ENCODE results near the gene CD99L2.
"Not testable (repeated sequence)": the region's sequence is repeated elsewhere in the genome, so short reads cannot be mapped to it uniquely, and the experiment has no call there.

The CD99L2 gene

DNA sequence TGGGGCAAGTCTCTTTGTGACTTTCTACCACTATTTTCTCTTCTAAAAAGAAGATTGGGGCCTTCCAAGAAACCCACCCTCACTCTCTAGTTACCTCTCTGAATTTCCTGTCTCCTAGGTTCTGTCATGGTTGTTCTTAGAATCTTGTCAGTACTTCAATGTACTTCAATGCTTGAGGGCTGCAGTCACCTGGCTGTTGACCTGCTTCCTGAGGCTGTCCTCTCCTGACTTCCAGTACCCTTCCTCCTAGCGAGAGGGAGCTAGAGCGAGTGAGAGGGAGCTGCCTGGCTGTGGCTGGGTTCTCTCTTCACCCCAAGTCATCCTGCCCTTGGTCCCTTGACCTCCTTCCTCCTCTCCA, 17.7 kb downstream of the CD99L2 start:
- H3K79me2 ChIP-seq: peaks cover 22% of the 10 kb centered on the region
- H3K27ac ChIP-seq: no peak overlapping the region
- H3K9ac ChIP-seq: no peak overlapping the region
- no peak overlapping the region for H3K4me3 ChIP-seq (ENCODE audit: low read depth, low read length)
- TF ChIP-seq, protein P1, sequence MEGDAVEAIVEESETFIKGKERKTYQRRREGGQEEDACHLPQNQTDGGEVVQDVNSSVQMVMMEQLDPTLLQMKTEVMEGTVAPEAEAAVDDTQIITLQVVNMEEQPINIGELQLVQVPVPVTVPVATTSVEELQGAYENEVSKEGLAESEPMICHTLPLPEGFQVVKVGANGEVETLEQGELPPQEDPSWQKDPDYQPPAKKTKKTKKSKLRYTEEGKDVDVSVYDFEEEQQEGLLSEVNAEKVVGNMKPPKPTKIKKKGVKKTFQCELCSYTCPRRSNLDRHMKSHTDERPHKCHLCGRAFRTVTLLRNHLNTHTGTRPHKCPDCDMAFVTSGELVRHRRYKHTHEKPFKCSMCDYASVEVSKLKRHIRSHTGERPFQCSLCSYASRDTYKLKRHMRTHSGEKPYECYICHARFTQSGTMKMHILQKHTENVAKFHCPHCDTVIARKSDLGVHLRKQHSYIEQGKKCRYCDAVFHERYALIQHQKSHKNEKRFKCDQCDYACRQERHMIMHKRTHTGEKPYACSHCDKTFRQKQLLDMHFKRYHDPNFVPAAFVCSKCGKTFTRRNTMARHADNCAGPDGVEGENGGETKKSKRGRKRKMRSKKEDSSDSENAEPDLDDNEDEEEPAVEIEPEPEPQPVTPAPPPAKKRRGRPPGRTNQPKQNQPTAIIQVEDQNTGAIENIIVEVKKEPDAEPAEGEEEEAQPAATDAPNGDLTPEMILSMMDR (IDR thresholded peaks at IDR 0.05): no peak
- no peaks in the 10 kb centered on the region for H3K4me1 ChIP-seq
- H3K36me3 ChIP-seq (ENCODE audit: control insufficient read depth, insufficient read depth, low read length): no peaks in the 10 kb centered on the region
- no peak overlapping the region for H2AFZ ChIP-seq
- no peaks in the 10 kb centered on the region for H3K9me3 ChIP-seq (ENCODE audit: control insufficient read depth, low read length)
- H3K27me3 ChIP-seq (ENCODE audit: control insufficient read depth, insufficient read depth, low read length): no peaks in the 10 kb centered on the region
- H3K4me2 ChIP-seq (ENCODE audit: low read length): no peak overlapping the region

DNA sequence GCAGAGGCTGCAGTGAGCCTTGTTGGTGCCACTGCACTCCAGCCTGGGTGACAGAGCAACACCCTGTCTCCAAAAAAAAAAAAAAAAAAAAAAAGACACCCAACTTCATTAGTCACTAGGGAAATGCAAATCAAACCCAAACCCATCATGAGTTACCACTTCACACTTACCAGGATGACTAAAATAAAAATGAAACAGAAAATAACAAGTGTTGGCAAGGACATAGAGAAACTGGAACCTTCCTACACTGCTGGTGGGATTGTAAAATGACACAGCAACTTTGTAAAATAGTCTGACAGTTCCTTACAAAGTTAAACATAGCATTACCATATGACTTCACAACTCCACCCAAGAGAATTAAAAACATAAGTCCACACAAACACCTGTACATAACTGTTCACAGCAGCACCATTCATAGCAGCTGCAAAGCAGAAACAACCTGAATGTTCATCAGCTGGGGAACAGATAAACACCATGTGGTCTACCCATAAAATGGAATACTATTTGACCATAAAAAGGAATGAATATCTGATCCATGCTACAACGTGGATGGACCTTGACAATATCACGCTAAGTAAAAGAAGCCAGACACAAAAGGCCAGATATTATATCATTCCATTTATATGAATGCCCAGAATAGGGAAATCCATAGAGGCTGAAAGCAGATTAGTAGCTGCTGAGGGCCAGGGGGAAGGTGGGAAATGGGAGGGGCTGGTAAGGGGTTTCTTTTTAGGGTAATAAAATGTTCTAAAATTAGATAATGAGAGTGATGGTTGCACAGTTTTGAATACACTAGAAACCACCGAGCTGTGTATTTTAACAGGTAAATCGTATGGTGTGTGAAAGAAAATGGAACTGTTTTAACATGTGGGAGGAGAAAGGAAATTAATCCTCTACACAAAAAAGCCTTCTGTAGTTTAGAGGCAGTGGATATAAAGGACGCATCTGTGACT, 18.3 kb downstream of the CD99L2 start:
- no peak overlapping the region for H3K4me2 ChIP-seq (ENCODE audit: low read length)
- TF ChIP-seq, protein P1 (IDR thresholded peaks at IDR 0.05): no peak
- no peaks in the 10 kb centered on the region for H3K36me3 ChIP-seq (ENCODE audit: control insufficient read depth, insufficient read depth, low read length)
- H3K4me1 ChIP-seq: no peaks in the 10 kb centered on the region
- H3K9me3 ChIP-seq (ENCODE audit: control insufficient read depth, low read length): no peaks in the 10 kb centered on the region
- H3K79me2 ChIP-seq: peaks cover 25% of the 10 kb centered on the region
- H3K27ac ChIP-seq: no peak overlapping the region
- no peak overlapping the region for H2AFZ ChIP-seq
- no peak overlapping the region for H3K4me3 ChIP-seq (ENCODE audit: low read depth, low read length)
- H3K9ac ChIP-seq: no peak overlapping the region
- H3K27me3 ChIP-seq (ENCODE audit: control insufficient read depth, insufficient read depth, low read length): no peaks in the 10 kb centered on the region

DNA sequence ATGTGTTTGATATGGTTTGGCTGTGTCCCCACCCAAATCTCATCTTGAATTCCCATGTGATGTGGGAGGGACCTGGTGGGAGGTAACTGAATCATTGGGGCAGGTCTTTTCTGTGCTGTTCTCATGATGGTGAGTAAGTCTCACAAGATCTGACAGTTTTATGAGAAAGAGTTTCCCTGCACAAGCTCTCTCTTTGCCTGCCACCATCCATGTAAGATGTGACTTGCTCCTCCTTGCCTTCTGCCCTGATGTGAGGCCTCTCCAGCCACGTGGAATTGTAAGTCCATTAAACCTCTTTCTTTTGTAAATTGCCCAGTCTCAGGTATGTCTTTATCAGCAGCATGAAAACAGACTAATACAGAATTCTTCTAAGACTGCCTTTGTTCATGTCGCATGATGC, 22.8 kb downstream of the CD99L2 start:
- H3K27me3 ChIP-seq (ENCODE audit: control insufficient read depth, insufficient read depth, low read length); H3K9me3 ChIP-seq (ENCODE audit: control insufficient read depth, low read length); H3K4me3 ChIP-seq (ENCODE audit: low read depth, low read length); H3K36me3 ChIP-seq (ENCODE audit: control insufficient read depth, insufficient read depth, low read length); H3K4me1 ChIP-seq; H2AFZ ChIP-seq; H3K27ac ChIP-seq; H3K4me2 ChIP-seq (ENCODE audit: low read length); H3K79me2 ChIP-seq; H3K9ac ChIP-seq: not testable (repeated sequence)

DNA sequence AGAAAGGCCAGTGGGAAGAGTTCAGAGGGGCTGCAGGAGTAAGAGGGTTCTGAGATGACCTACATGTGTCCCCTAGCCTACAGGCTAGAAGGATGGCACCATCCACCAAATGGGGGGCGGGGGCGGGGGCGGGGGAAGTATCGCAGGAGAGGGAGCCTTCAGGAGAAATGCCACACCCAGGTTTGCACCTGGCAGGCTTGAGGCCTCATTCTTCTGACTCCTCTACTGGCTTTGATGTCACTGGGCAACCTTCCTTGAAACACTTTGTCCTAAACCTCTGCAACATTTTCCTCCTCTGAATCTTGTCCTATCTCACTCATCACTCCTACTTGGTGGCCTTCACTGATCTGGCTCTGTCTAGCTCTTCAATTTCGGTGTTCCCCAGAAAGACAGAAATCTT, 24.0 kb downstream of the CD99L2 start:
- no peak overlapping the region for H2AFZ ChIP-seq
- no peak overlapping the region for H3K9ac ChIP-seq
- H3K36me3 ChIP-seq (ENCODE audit: control insufficient read depth, insufficient read depth, low read length): no peaks in the 10 kb centered on the region
- no peak overlapping the region for H3K4me3 ChIP-seq (ENCODE audit: low read depth, low read length)
- H3K4me2 ChIP-seq (ENCODE audit: low read length): no peak overlapping the region
- peaks cover 6% of the 10 kb centered on the region for H3K79me2 ChIP-seq
- TF ChIP-seq, protein P1 (IDR thresholded peaks at IDR 0.05): no peak
- H3K27me3 ChIP-seq (ENCODE audit: control insufficient read depth, insufficient read depth, low read length): no peaks in the 10 kb centered on the region
- no peaks in the 10 kb centered on the region for H3K4me1 ChIP-seq
- no peaks in the 10 kb centered on the region for H3K9me3 ChIP-seq (ENCODE audit: control insufficient read depth, low read length)
- no peak overlapping the region for H3K27ac ChIP-seq

DNA sequence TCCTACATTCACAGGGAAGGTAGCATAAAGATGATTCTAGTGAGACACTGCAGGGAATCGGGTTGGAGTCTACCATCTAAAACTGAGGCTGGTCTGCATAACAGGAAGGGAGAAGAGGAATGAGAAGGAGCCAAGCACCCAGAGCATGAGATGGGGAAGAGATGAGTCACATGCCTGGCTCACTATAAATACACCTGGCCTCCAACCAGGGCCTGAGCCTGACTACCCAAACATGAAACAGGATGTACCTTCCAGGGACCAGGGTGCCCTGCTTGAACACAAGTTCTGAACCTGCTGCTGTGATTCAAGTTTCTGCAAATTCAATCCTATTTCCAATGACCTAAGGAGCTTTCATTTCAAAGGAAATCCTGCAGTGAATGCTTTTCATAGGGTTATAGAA, 24.9 kb downstream of the CD99L2 start:
- Histone ChIP-seq H3K4me1 (no peaks in the 10 kb centered on the region), H3K36me3 (ENCODE audit: control insufficient read depth, insufficient read depth, low read length) (no peaks in the 10 kb centered on the region), H3K9me3 (ENCODE audit: control insufficient read depth, low read length) (no peaks in the 10 kb centered on the region), H3K27me3 (ENCODE audit: control insufficient read depth, insufficient read depth, low read length) (no peaks in the 10 kb centered on the region), H2AFZ (no peak overlapping the region), H3K4me3 (ENCODE audit: low read depth, low read length) (no peak overlapping the region), H3K9ac (no peak overlapping the region), H3K79me2 (peaks cover 4% of the 10 kb centered on the region), H3K4me2 (ENCODE audit: low read length) (no peak overlapping the region), H3K27ac (no peak overlapping the region)
- TF ChIP-seq, protein P1 (IDR thresholded peaks at IDR 0.05): no peak
